ENCODE results near the gene EEF1E1. TPM values are rescaled to one million over a fixed set of nuclear protein-coding genes. Genes with fewer than 3 reads are reported as not detected.

EEF1E1 gene
- total and polyA plus RNA-seq, 2 of the 8 experiments (the other 6 are each of a cell fraction or from before 2014, with no cell fraction given), result 96.8 to 112 TPM

DNA sequence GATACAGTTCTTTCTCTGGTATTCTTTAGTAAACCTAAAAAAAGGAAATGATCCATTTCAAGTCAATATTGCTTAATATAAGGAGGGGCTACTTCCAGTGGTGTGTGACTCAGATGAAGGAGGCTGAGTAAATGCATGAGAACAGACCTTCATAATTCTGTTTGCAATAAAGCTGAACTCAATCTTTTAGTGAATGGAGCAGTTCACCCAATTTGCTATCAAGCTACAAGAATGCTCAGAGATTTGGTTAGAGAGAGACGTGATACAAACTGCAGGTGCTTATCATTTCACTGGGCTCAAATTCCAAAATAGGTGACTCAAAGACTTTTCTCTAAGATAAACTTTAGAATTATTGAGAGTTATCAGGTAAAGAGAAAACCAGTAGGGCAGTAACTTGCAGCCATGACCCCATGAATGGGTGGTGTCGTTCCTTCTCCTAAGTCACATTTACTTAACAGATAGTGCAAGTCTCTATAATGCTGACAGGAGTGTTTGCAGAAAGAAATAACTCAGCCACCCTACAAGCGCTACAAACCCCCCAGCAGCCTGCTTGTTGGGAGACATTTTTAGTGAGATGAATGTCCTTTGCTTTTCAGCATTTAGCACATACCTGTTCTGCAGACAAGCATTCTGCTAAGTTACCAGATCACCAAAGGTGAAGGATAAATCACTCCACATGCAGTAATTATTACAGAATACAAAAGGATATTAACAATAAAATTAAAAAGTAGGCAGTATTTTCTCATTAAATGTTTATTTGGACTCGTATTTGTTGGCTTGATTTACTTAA lies 21.8 kb downstream of the EEF1E1 start:
- Histone ChIP-seq H2BK12ac (ENCODE audit: low read depth, low read length) (no peak overlapping the region), H2AK5ac (ENCODE audit: low read depth, low read length) (no peak overlapping the region), H2BK5ac (ENCODE audit: low read depth, low read length) (no peak overlapping the region), H2BK120ac (replicated peaks; ENCODE audit: low read depth, low read length) (no peak overlapping the region), H3K36me3 (ENCODE audit: control insufficient read depth in 2 of 4, insufficient read depth in 4 of 4, low read length in 3 of 4) (peaks cover 0 to 38% (median 11%) of the 10 kb centered on the region in 4 experiments; a peak in 4 of 8 replicates), H3K4me2 (ENCODE audit: insufficient read depth in 1 of 2, low read depth in 2 of 2, low read length in 2 of 2) (no peak overlapping the region), H4K20me1 (replicated peaks in 1 of 2; ENCODE audit: control insufficient read depth in 1 of 2, insufficient read depth in 2 of 2, low read length in 2 of 2) (peaks cover 2 to 4% of the 10 kb centered on the region in 2 experiments), H3K9me3 (ENCODE audit: insufficient read depth in 2 of 2, low read depth in 1 of 2, low read length in 1 of 2) (no peaks in the 10 kb centered on the region), H3K23me2 (ENCODE audit: low read depth, low read length) (no peaks in the 10 kb centered on the region), H4K5ac (ENCODE audit: insufficient read length, low read depth, low read length) (no peak overlapping the region), H2BK15ac (ENCODE audit: low read length) (no peak overlapping the region), H4K8ac (ENCODE audit: extremely low read depth, insufficient read depth, low read length) (no peak overlapping the region), H3K79me2 (ENCODE audit: control insufficient read depth in 1 of 2, insufficient read depth in 2 of 2, low read length in 2 of 2) (peaks cover 0 to 28% of the 10 kb centered on the region in 2 experiments; a peak in 2 of 4 replicates), H2AFZ (ENCODE audit: low read length) (no peak overlapping the region), H3K23ac (ENCODE audit: insufficient read length) (no peak overlapping the region), H3K14ac (ENCODE audit: insufficient read length) (no peak overlapping the region), H3K79me1 (ENCODE audit: low read depth, low read length) (no peaks in the 10 kb centered on the region), H4K91ac (replicated peaks; ENCODE audit: insufficient read length, low read length) (no peak overlapping the region), H2BK20ac (ENCODE audit: low read length) (no peak overlapping the region), H3K27me3 (replicated peaks in 1 of 4; ENCODE audit: control insufficient read depth in 3 of 4, extremely low read depth in 1 of 4, insufficient read depth in 3 of 4, low read length in 3 of 4) (no peaks in the 10 kb centered on the region), H3K4me3 (ENCODE audit: extremely low read depth in 1 of 4, insufficient read depth in 2 of 4, low read depth in 3 of 4, low read length in 4 of 4) (no peak overlapping the region), H3K56ac (replicated peaks; ENCODE audit: insufficient read length, low read depth, low read length) (no peak overlapping the region), H3K18ac (ENCODE audit: extremely low read depth, low read length) (no peak overlapping the region), H3K4me1 (replicated peaks in 1 of 4; ENCODE audit: control insufficient read depth in 3 of 4, insufficient read depth in 4 of 4, low read length in 3 of 4) (no peaks in the 10 kb centered on the region), H3K9ac (replicated peaks in 1 of 4; ENCODE audit: extremely low read depth in 1 of 4, low read depth in 3 of 4, low read length in 3 of 4) (no peak overlapping the region), H3K4ac (replicated peaks; ENCODE audit: insufficient read length, low read depth, low read length) (no peak overlapping the region), H3K27ac (ENCODE audit: low read depth, low read length) (no peak overlapping the region)
- no peak for FAIRE-seq
- ChIA-PET POLR2A (ENCODE audit: partially characterized antibody) (interaction anchor here (1.0 to 1.8 kb wide), 4 partner anchors 12 to 22 kb away, joined by 3 to 6 read pairs (median 4); partner anchors contain the start of genes BLOC1S5 and EEF1E1), CTCF (ENCODE audit: partially characterized antibody) (interaction anchor here (2.6 kb wide), 1 partner anchor 9 kb away, joined by 6 read pairs; no protein-coding TSS in a partner anchor)
- WGBS, 2 experiments (ENCODE audit: extremely low coverage in 1 of 2, insufficient coverage in 1 of 2, insufficient read length in 1 of 2, insufficient replicate concordance in 2 of 2, low coverage in 1 of 2, low lambda C conversion rate in 2 of 2, missing lambda C conversion rate in 1 of 2), result 91% methylated on average over 4 of the region's 4 CpGs; no CpG with 5 or more reads in 1 of the 2 experiments
- no peak for DNase-seq (ENCODE audit: low read depth in 1 of 2, low spot score in 2 of 2)
- TF ChIP-seq RAD21 (IDR thresholded peaks at IDR 0.05 in 1 of 2, conservative IDR thresholded peaks at IDR 0.05 in 1 of 2; ENCODE audit: low read depth in 2 of 2, low read length in 2 of 2) (no peak), ZNF274 (IDR thresholded peaks at IDR 0.05; ENCODE audit: borderline replicate concordance, extremely low read depth, low read length) (no peak), HDAC2 (IDR thresholded peaks at IDR 0.05; ENCODE audit: borderline replicate concordance in 1 of 2, low read depth in 2 of 2, low read length in 2 of 2) (no peak), NRF1 (IDR thresholded peaks at IDR 0.05; ENCODE audit: low read depth, low read length) (no peak), CBX5 (IDR thresholded peaks at IDR 0.05; ENCODE audit: low read depth, low read length) (no peak), KDM4A (IDR thresholded peaks at IDR 0.05; ENCODE audit: low read depth, low read length, severe bottlenecking) (no peak), PHF8 (conservative IDR thresholded peaks at IDR 0.05; ENCODE audit: low read depth, low read length) (no peak), GABPA (IDR thresholded peaks at IDR 0.05; ENCODE audit: borderline replicate concordance, insufficient read depth, low read length) (no peak), CEBPB (IDR thresholded peaks at IDR 0.05; ENCODE audit: low read depth, low read length) (no peak), TAF1 (IDR thresholded peaks at IDR 0.05; ENCODE audit: low read depth, low read length) (no peak), HDAC6 (IDR thresholded peaks at IDR 0.05; ENCODE audit: low read depth, low read length) (no peak)
